OCI-LY1 (cell line): ENCODE measurements around the gene ARF1.

Source experiments
- EZH2 ChIP-seq: fragments of 200-600 bp; sonication (generic), shearing (Covaris generic); IDR thresholded peaks from 2 replicates; pipeline ENCODE4 v1.8.0; 2017; ENCODE audit warnings: borderline replicate concordance, mixed run types, mild to moderate bottlenecking, antibody characterized with exemption, low read length, moderate library complexity, mixed read lengths
- TF ChIP-seq, protein P1 (sequence below): fragments of 200-600 bp; sonication (generic), shearing (Covaris generic); IDR thresholded peaks from 2 replicates; pipeline ENCODE4 v1.5.1; 2017; ENCODE audit warnings: mild to moderate bottlenecking, antibody characterized with exemption, low read length, moderate library complexity, mixed read lengths

DNA sequence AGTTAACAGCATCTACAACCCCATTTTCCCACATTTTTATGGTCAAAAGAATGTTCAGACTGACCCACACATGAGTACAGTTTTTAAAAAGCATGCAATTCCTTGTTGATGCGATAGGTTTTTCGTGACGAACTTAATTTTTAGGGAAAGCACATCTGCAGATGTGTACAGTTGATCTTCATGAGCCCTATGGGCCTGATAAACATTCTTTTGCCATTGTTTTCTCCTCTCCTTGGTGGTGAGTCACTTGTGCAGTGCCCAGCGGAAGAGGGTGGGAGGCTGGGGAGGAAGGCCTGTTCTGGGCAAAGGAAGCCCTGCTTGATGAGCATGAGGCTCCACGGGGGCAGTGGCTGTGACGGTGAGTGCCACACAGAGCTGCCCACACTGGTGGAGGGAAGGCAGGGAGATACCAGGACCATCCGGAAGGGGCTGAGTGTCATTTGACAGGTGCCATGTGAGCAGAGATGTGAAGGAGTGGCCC is 5.3 kb downstream of the ARF1 start:
- TF ChIP-seq, protein P1, sequence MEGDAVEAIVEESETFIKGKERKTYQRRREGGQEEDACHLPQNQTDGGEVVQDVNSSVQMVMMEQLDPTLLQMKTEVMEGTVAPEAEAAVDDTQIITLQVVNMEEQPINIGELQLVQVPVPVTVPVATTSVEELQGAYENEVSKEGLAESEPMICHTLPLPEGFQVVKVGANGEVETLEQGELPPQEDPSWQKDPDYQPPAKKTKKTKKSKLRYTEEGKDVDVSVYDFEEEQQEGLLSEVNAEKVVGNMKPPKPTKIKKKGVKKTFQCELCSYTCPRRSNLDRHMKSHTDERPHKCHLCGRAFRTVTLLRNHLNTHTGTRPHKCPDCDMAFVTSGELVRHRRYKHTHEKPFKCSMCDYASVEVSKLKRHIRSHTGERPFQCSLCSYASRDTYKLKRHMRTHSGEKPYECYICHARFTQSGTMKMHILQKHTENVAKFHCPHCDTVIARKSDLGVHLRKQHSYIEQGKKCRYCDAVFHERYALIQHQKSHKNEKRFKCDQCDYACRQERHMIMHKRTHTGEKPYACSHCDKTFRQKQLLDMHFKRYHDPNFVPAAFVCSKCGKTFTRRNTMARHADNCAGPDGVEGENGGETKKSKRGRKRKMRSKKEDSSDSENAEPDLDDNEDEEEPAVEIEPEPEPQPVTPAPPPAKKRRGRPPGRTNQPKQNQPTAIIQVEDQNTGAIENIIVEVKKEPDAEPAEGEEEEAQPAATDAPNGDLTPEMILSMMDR: no peak
- no peak for TF ChIP-seq EZH2
